KBM-7 (cell line): ENCODE results near the gene ISOC1.

Experiments used
- DNase-seq: peaks from one replicate; pipeline ENCODE4 v3.0.0-alpha.2; 2015
- in situ Hi-C: fragments of 300-500 bp; cut with MboI; formaldehyde crosslinking; loops from 2 replicates; pipeline ENCODE4 v1.14.3; 2020; ENCODE audit warnings: low sequenced_read_pairs, low pct_unique_long_range_greater_than_20kb, mixed read lengths

The ISOC1 gene

DNA sequence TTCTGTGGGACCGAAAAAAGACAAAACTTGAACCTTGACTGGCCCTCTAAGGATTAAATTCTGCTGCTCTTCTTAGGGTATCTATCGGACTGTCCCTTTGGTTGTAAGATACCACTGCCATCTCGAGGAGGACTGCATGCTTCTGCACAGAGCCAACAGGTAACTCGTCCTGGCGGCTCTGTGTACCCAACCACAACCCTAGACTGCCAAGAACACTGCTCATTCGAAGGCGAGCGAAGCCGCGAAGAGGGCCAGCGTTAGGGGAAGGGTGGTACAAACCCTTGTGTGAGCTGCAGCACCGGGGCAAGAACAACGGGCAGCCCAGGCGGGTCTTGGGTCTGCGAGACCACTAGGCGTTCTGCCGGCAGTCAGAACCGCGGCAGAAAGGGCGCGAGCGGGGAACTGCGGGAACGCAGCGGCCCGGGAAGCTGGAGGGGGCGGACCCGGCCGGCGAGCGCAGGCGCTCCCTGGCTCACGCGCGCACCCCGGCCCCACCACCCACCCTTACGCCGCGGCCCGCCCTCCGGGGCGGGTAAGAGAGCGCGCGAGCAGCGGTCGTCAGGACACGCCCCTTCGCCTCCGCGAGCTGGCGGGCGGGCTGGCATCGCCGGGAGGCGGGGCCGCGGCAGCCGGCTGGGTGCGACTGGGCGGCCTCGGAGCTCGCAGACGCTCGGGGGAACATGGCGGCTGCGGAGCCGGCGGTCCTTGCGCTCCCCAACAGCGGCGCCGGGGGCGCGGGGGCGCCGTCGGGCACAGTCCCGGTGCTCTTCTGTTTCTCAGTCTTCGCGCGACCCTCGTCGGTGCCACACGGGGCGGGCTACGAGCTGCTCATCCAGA lies at the start of gene ISOC1:
Gene ISOC1, plus strand, starts transcription at position 663 of the 837 bp plus-strand sequence. Its CDS starts 18 bp downstream, at position 681.
- in situ Hi-C loops: no loop called here
- DNase-seq: peak; percentile 91

DNA sequence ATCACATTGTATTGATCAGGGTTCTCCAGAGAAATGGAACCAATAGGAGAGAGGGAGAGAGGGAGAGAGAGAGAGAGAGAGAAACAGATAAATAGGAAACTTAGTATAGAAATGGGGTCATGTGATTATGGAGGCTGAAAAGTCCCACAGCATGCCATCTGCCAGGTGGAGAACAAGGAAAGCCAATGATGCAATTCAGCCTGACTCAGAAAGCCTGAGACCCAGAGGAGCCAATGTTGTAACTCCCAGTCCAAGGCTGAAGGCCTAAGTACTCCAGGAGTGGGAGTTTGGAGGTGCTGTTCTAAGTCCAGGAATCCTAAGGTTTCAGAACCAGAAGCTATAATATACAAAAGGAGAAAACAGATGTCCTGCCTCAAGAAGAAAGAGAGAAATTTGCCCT lies 48.4 kb upstream of the ISOC1 start:
- in situ Hi-C loops: no loop called here
- no peak for DNase-seq

DNA sequence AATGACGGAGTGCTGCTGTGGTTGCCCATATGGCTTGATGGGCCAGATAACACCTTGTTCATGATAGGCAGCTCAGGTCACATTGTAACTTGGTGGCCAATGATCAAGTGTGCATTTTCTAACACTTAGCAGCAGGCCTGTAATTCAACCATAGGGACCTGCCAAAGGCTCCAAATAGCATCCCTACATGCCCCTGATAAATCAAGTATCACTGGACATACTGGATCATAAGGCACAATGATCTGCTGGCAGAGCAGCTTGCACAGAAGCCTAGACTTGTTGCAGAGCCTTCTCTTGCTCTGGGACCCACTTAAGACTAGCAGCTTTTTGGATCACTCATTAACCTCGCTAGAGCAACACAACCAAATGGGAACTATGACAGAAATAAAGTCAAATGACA lies 46.0 kb upstream of the ISOC1 start:
- no peak for DNase-seq
- in situ Hi-C loops: no loop called here

GRCh38 chr5:129049126-129049799 lies 45.3 kb upstream of the ISOC1 start:
- in situ Hi-C loops: no loop called here
- no peak for DNase-seq

DNA sequence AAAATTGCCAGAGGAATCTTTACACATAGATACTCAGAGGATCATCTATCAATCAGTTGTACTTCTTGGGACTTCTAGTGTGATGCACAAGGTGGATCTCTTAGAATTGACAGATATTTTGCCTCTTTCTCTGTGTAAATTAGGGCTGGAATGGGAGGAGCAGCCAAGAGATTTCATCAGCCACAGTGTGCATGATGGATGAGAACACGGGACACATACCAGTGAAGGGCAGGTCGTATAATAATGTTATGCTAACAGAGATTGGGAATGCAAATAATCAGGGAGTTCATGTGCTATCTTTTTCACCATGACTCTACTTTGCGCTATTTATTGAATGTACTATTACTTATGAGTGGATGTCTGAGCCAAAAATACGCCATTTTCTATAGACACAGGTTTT lies 43.3 kb upstream of the ISOC1 start:
- no peak for DNase-seq
- in situ Hi-C loops: no loop called here

- in situ Hi-C loops: no loop called here
Observed at GRCh38 chr5:129053438-129053837, 41.1 kb upstream of the ISOC1 start.

GRCh38 chr5:129057329-129057728 lies 37.2 kb upstream of the ISOC1 start:
- in situ Hi-C loops: no loop called here
- DNase-seq: no peak

More at GRCh38 chr5:129053438-129053837, 41.1 kb upstream of the ISOC1 start:
- no peak for DNase-seq

DNA sequence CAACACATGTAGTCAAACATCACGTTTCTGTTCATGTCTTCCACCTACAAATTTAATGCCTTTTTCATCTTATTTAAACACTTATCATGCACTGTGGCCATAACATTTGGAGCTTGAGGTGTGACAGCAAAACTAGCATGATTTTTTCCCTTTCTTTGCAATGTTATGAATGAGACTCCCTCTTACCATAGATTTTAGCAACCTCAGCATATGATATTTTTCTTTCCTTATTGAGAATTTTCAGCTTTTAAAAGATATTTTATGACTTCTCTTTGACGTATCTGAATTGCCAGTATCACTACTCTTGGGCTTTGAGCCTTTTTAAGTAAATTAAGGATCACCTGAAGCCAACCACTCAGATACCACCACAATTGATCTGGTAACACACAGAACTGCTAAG lies 32.7 kb upstream of the ISOC1 start:
- in situ Hi-C loops: no loop called here
- DNase-seq: no peak

DNA sequence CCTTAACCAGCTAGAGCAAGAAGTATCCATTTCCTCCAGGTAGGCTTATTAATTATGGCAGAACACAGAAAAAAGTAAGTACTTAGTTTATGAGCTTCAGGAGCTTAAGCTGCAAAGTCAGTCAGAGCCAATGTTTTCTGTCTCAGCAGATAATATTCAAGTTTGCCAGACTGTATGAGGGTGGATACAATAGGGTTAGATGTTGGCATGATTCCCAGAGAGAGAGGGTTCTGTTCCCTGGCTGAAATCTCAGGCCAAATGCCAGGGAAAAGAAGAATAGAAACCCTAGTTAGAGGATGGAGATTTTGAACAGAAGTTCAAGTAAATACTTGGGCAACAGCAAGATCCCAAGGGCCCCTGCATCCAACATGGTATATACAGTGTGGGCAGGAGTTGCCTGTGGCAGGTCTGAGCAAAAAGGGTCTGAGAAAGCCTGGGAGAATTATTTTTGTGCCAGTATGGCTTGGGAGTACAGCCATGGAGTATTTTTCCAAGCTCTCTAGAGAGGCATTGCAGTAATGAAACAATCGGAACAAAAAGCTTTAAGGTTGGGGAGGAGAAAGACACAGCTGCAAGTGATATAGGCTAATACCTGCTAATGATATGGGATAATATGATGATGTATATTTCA lies 31.0 kb upstream of the ISOC1 start:
- no peak for DNase-seq
- in situ Hi-C loops: no loop called here

- DNase-seq: no peak
- in situ Hi-C loops: no loop called here
Observed at GRCh38 chr5:129065721-129066120, 28.8 kb upstream of the ISOC1 start.

- DNase-seq: no peak
- in situ Hi-C loops: no loop called here
Observed at GRCh38 chr5:129067745-129068144, 26.8 kb upstream of the ISOC1 start.

DNA sequence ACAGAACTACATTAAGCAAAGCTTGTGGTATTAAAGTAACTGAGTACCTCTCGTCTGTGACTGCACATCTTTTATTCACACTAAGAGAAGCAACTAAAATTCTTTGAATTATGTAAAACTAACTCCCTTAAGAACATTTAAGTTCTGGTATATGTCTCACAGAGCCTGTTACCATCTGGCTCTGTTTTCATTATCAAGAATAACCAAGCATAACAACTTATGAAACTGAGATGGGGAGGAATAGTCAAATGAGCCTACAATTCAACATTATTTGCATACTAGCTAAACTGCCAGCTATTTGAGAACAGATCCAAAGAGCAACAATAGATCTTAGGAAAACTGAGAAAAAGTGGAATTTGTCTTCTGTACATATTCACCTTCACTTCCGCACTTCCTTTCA lies 25.3 kb upstream of the ISOC1 start:
- DNase-seq: no peak
- in situ Hi-C loops: no loop called here

DNA sequence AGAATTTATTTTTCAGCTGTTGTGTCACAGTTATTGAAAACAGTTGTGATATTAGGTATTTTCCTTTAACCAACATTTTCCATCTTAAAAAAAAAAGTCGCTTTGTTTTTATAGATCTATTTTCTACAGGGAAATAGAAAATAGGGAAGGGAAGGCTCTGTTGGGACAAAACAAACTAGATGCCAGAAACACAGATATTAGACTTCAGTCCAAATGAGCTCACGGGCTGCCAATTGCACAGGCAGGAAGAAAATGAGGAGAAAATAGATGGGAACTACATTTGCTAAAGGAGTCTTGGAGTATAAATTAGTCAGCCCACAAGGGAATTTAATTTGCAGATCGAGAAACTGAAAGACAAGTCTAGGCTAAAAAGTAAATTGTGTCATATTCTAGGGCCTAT lies 21.4 kb upstream of the ISOC1 start:
- no peak for DNase-seq
- in situ Hi-C loops: no loop called here

GRCh38 chr5:129074903-129075302 lies 19.6 kb upstream of the ISOC1 start:
- no peak for DNase-seq
- in situ Hi-C loops: no loop called here

GRCh38 chr5:129077433-129078075 lies 17.0 kb upstream of the ISOC1 start:
- DNase-seq: no peak
- in situ Hi-C loops: no loop called here

GRCh38 chr5:129078247-129078646 lies 16.3 kb upstream of the ISOC1 start:
- in situ Hi-C loops: no loop called here
- DNase-seq: no peak

GRCh38 chr5:129078660-129079059 lies 15.9 kb upstream of the ISOC1 start:
- DNase-seq: no peak

GRCh38 chr5:129079496-129079895 lies 15.1 kb upstream of the ISOC1 start:
- in situ Hi-C loops: no loop called here
- no peak for DNase-seq

More at GRCh38 chr5:129078660-129079059, 15.9 kb upstream of the ISOC1 start:
- in situ Hi-C loops: no loop called here

- no peak for DNase-seq
- in situ Hi-C loops: no loop called here
Observed at GRCh38 chr5:129080766-129081165, 13.8 kb upstream of the ISOC1 start.
